Measurements from ENCODE around the gene ITIH4. TPM values are rescaled to one million over a fixed set of nuclear protein-coding genes. Genes with fewer than 3 reads are reported as not detected.

ITIH4 gene
- total and polyA plus RNA-seq, 9 of the 15 experiments (the other 6 are each of a cell fraction or from before 2014, with no cell fraction given) = 0.09 to 0.62 (median 0.20) TPM; not detected in 6

DNA sequence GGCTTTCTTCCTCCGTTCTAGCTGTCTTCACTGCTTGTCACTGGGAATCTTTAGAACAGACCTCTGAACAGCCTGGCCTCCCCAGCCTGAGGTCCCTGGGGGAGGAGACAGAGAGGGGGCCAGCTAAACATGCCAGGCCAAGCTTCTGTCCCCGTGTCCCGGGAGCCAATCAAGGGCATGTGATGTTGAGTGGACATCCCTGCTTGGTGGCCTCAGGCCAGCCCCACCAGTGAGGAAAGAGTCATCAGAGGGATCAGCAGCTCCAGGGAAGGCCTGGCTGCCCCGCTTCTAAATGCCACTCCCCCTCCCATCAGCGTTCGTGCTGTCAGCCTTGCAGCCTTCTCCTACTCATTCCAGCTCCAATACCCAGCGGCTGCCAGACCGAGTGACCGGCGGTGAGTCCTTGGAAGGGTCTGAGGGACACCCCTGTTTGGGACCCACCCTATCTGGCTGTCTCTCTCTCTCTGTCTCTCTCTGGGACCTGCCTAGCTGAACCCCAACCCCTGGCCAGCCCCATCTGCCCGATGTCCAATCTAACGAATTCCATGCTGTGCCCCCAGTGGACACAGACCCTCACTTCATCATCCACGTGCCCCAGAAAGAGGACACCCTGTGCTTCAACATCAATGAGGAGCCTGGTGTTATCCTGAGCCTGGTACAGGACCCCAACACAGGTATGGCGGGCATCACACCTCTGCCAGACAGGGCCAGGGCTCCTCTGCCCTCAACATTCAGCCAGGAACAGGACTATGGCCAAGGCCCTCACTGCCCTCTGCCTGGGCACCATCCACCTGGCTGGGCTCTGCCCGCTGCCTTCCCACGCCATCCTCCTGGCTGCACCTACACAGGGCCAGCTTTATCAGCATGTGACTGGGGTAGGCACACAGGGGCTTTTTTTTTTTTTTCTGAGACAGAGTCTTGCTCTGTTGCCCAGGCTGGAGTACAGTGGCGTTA, 42.5 kb downstream of the ITIH4 start (continued):
- TF ChIP-seq, protein P1, sequence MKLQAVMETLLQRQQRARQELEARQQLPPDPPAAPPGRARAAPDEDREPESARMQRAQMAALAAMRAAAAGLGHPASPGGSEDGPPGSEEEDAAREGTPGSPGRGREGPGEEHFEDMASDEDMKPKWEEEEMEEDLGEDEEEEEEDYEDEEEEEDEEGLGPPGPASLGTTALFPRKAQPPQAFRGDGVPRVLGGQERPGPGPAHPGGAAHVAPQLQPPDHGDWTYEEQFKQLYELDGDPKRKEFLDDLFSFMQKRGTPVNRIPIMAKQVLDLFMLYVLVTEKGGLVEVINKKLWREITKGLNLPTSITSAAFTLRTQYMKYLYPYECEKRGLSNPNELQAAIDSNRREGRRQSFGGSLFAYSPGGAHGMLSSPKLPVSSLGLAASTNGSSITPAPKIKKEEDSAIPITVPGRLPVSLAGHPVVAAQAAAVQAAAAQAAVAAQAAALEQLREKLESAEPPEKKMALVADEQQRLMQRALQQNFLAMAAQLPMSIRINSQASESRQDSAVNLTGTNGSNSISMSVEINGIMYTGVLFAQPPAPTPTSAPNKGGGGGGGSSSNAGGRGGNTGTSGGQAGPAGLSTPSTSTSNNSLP (IDR thresholded peaks at IDR 0.05; ENCODE audit: borderline replicate concordance, low read depth, low read length) = no peak
- TF ChIP-seq KLF6 (CRISPR knock-in tag; IDR thresholded peaks at IDR 0.05; ENCODE audit: borderline replicate concordance) = no peak
- TF ChIP-seq CHD2 (IDR thresholded peaks at IDR 0.05; ENCODE audit: low read depth, low read length) = no peak

DNA sequence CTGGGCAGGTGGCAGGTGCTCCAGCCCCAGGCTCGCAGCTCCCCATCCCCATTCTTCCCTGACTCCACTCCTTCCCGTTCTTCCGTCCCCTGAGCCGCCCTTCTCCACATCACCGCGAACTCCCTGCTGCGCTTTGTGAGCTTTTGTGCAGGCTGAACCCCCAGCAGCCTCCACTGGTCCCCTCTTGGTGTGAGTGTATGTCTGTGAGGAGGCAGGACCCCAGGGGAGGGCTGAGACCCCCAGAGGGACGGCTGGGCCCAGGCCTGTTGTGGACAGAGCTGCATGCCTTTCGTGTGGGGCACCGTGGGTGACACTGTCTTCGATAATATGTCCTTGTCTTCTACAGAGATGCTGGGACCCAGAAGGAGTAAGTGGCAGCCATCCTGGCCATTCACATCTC, 43.2 kb downstream of the ITIH4 start:
- Histone ChIP-seq H4K20me1 (replicated peaks; ENCODE audit: control insufficient read depth, insufficient read depth, low read length) (no peaks in the 10 kb centered on the region), H3K27me3 (ENCODE audit: control insufficient read depth in 2 of 2, insufficient read depth in 2 of 2, low read length in 2 of 2) (peaks cover 0 to 25% of the 10 kb centered on the region in 2 experiments; a peak in 3 of 5 replicates), H3K4me2 (ENCODE audit: insufficient read depth, low read length) (no peak overlapping the region), H3K9me3 (replicated peaks; ENCODE audit: control insufficient read depth, insufficient read depth, low read depth, low read length) (no peaks in the 10 kb centered on the region), H3K79me2 (ENCODE audit: control insufficient read depth, insufficient read depth, low read length) (no peaks in the 10 kb centered on the region), H3K9ac (ENCODE audit: insufficient read depth in 1 of 2, low read depth in 2 of 2, low read length in 2 of 2) (no peak overlapping the region), H3K27ac (ENCODE audit: extremely low read depth, low read depth, low read length) (no peak overlapping the region), H3K4me1 (replicated peaks in 1 of 2; ENCODE audit: control insufficient read depth in 2 of 2, insufficient read depth in 2 of 2, low read length in 2 of 2) (peaks cover 0 to 6% of the 10 kb centered on the region in 2 experiments; a peak in 2 of 5 replicates), H3K4me3 (no peak overlapping the region), H3K9me1 (ENCODE audit: control insufficient read depth, insufficient read depth, low read length) (no peaks in the 10 kb centered on the region), H3K36me3 (ENCODE audit: control insufficient read depth, insufficient read depth, low read length) (no peaks in the 10 kb centered on the region), H2AFZ (ENCODE audit: low read depth, low read length) (no peak overlapping the region)
- BruUV-seq (replicated peaks) = no TSS peak
- in situ Hi-C loops (cut with MboI) (no loop called here), intact Hi-C loops (cut with micrococcal nuclease) (no loop called here)
- ATAC-seq = no peak
- no peak for DNase-seq (ENCODE audit: extremely low read depth in 1 of 4, low spot score in 3 of 4)
- CTCF ChIA-PET (ENCODE audit: low intra/inter-chr PET ratio) = no interaction called here
- POLR2A ChIA-PET = interaction anchor here (0.6 to 1.2 kb wide), 3 partner anchors 8 to 11 kb away, joined by 3 to 4 read pairs (median 3); no protein-coding TSS in a partner anchor
- 0% methylated on average over 4 of the region's 11 CpGs for WGBS (ENCODE audit: insufficient coverage, low coverage, missing lambda C conversion rate)
- FAIRE-seq = no peak
- TF ChIP-seq ZSCAN29 (IDR thresholded peaks at IDR 0.05) (no peak), TFAM (CRISPR knock-in tag; conservative IDR thresholded peaks at IDR 0.05) (no peak), HMG20B (CRISPR knock-in tag; IDR thresholded peaks at IDR 0.05) (no peak), ETS2 (tag; IDR thresholded peaks at IDR 0.05; ENCODE audit: borderline replicate concordance, poor library complexity, severe bottlenecking) (no peak), POLR3A (IDR thresholded peaks at IDR 0.05; ENCODE audit: borderline replicate concordance, extremely low read depth, insufficient read depth, insufficient read length) (no peak), NFRKB (IDR thresholded peaks at IDR 0.05; ENCODE audit: low read depth) (no peak), CHD4 (IDR thresholded peaks at IDR 0.05; ENCODE audit: insufficient read depth, insufficient replicate concordance, low read depth, low read length, poor library complexity, severe bottlenecking) (no peak), ZNF717 (CRISPR knock-in tag; IDR thresholded peaks at IDR 0.05) (no peak), CTBP1 (IDR thresholded peaks at IDR 0.05; ENCODE audit: borderline replicate concordance) (no peak)
- TF ChIP-seq, protein P2, sequence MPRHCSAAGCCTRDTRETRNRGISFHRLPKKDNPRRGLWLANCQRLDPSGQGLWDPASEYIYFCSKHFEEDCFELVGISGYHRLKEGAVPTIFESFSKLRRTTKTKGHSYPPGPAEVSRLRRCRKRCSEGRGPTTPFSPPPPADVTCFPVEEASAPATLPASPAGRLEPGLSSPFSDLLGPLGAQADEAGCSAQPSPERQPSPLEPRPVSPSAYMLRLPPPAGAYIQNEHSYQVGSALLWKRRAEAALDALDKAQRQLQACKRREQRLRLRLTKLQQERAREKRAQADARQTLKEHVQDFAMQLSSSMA (CRISPR knock-in tag; IDR thresholded peaks at IDR 0.05) = no peak
- TF ChIP-seq, protein P3, sequence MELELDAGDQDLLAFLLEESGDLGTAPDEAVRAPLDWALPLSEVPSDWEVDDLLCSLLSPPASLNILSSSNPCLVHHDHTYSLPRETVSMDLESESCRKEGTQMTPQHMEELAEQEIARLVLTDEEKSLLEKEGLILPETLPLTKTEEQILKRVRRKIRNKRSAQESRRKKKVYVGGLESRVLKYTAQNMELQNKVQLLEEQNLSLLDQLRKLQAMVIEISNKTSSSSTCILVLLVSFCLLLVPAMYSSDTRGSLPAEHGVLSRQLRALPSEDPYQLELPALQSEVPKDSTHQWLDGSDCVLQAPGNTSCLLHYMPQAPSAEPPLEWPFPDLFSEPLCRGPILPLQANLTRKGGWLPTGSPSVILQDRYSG (tag; conservative IDR thresholded peaks at IDR 0.05; ENCODE audit: low read depth) = no peak
- TF ChIP-seq, protein P4, sequence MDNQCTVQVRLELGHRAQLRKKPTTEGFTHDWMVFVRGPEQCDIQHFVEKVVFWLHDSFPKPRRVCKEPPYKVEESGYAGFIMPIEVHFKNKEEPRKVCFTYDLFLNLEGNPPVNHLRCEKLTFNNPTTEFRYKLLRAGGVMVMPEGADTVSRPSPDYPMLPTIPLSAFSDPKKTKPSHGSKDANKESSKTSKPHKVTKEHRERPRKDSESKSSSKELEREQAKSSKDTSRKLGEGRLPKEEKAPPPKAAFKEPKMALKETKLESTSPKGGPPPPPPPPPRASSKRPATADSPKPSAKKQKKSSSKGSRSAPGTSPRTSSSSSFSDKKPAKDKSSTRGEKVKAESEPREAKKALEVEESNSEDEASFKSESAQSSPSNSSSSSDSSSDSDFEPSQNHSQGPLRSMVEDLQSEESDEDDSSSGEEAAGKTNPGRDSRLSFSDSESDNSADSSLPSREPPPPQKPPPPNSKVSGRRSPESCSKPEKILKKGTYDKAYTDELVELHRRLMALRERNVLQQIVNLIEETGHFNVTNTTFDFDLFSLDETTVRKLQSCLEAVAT (IDR thresholded peaks at IDR 0.05) = no peak

Measured in K562 (cell line).